Calu3 (cell line): ENCODE measurements around the gene SPCS3. TPM values are rescaled to one million over a fixed set of nuclear protein-coding genes. Genes with fewer than 3 reads are reported as not detected.

Experiments
- BruUV-seq: library from RNA; stranded (reverse); fragments of 400-500 nt; replicated peaks from 2 replicates; lab custom pipeline; 2021; lab: Mats Ljungman, UMichigan
- CTCF ChIA-PET: fragments of 300-600 bp; sonication (Branson Sonifier 250); formaldehyde crosslinking; loops from one replicate; lab custom pipeline; 2022; ENCODE audit warnings: antibody characterized with exemption; lab: Charles Lee
- DNase-seq: peaks from one replicate; pipeline ENCODE4 v3.0.0; 2022
- H3K27ac Mint-ChIP-seq: one replicate; pipeline ENCODE4 v1.8.0; 2022; ENCODE audit warnings: mixed read lengths; ENCODE audit not compliant: unreplicated experiment
- H3K27me3 Mint-ChIP-seq: one replicate; pipeline ENCODE4 v1.8.0; 2022; ENCODE audit warnings: mixed read lengths; ENCODE audit not compliant: unreplicated experiment
- H3K36me3 Mint-ChIP-seq: one replicate; pipeline ENCODE4 v1.8.0; 2022; ENCODE audit warnings: mild to moderate bottlenecking, moderate library complexity, mixed read lengths; ENCODE audit not compliant: insufficient read depth, unreplicated experiment
- H3K4me1 Mint-ChIP-seq: one replicate; pipeline ENCODE4 v1.8.0; 2022; ENCODE audit warnings: mild to moderate bottlenecking, low read depth, mixed read lengths; ENCODE audit not compliant: unreplicated experiment
- H3K4me3 Mint-ChIP-seq: one replicate; pipeline ENCODE4 v1.8.0; 2022; ENCODE audit warnings: mild to moderate bottlenecking, low read depth, moderate library complexity, mixed read lengths; ENCODE audit not compliant: unreplicated experiment
- H3K9me3 Mint-ChIP-seq: one replicate; pipeline ENCODE4 v1.8.0; 2022; ENCODE audit warnings: low read depth, mixed read lengths; ENCODE audit not compliant: unreplicated experiment
- CTCF ChIP-seq: fragments of 200-600 bp; IDR thresholded peaks from one replicate; pipeline ENCODE4 v1.8.0; 2022; ENCODE audit warnings: antibody characterized with exemption; ENCODE audit not compliant: unreplicated experiment
- intact Hi-C: fragments of 100-400 bp; cut with micrococcal nuclease; formaldehyde crosslinking; loops from one replicate; pipeline ENCODE4 v1.10.0; 2022; ENCODE audit not compliant: unreplicated experiment
- total RNA-seq: library from RNA; stranded (reverse); gene quantifications from 2 replicates; pipeline ENCODE4 v1.2.3, GENCODE V29; 2022

Gene SPCS3
- total RNA-seq, 1 experiment from 2014 or later, result 94.6 TPM

GRCh38 chr4:176286728-176287127 lies 33.0 kb upstream of the SPCS3 start:
- no peak overlapping the region for H3K27ac Mint-ChIP-seq
- H3K27me3 Mint-ChIP-seq, result no peaks in the 10 kb centered on the region
- no peak for TF ChIP-seq CTCF
- no peaks in the 10 kb centered on the region for H3K4me1 Mint-ChIP-seq
- CTCF ChIA-PET, result no interaction called here
- H3K36me3 Mint-ChIP-seq, result no peaks in the 10 kb centered on the region
- no TSS peak for BruUV-seq
- intact Hi-C loops, result no loop called here
- DNase-seq, result no peak
- H3K9me3 Mint-ChIP-seq, result no peaks in the 10 kb centered on the region
- no peak overlapping the region for H3K4me3 Mint-ChIP-seq

- intact Hi-C loops, result no loop called here
- no TSS peak for BruUV-seq
- H3K27me3 Mint-ChIP-seq, result no peaks in the 10 kb centered on the region
- no peak for DNase-seq
- H3K27ac Mint-ChIP-seq, result no peak overlapping the region
- H3K4me1 Mint-ChIP-seq, result no peaks in the 10 kb centered on the region
- no peaks in the 10 kb centered on the region for H3K9me3 Mint-ChIP-seq
- CTCF ChIA-PET, result no interaction called here
- H3K36me3 Mint-ChIP-seq, result no peaks in the 10 kb centered on the region
- no peak for TF ChIP-seq CTCF
- H3K4me3 Mint-ChIP-seq, result no peak overlapping the region
Measured at GRCh38 chr4:176287546-176287945, 32.2 kb upstream of the SPCS3 start.

DNA sequence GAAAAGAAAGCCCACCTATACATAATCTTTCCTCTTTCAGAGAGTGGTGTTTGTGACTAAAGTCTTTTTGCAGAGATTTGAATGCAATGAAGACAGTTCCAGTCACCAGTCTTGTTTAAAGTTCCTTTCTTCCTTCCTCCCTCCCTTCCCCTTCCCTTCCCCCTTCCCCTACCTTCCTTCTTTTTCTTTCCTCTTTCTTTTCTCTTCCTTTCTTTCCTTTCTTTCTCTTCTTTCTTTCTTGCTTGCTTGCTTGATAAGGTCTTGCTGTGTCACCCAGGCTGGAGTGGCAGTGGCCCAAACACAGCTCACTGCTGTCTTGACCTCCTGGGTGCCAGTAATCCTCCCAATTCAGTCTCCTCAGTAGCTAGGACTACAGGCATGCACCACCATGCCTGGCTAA lies 31.7 kb upstream of the SPCS3 start:
- Mint-ChIP-seq H3K9me3 (no peaks in the 10 kb centered on the region), H3K27me3 (no peaks in the 10 kb centered on the region), H3K4me3 (no peak overlapping the region), H3K27ac (no peak overlapping the region), H3K36me3 (no peaks in the 10 kb centered on the region), H3K4me1 (no peaks in the 10 kb centered on the region)
- no peak for DNase-seq
- CTCF ChIA-PET, result no interaction called here
- BruUV-seq, result no TSS peak
- no peak for TF ChIP-seq CTCF
- intact Hi-C loops, result no loop called here

DNA sequence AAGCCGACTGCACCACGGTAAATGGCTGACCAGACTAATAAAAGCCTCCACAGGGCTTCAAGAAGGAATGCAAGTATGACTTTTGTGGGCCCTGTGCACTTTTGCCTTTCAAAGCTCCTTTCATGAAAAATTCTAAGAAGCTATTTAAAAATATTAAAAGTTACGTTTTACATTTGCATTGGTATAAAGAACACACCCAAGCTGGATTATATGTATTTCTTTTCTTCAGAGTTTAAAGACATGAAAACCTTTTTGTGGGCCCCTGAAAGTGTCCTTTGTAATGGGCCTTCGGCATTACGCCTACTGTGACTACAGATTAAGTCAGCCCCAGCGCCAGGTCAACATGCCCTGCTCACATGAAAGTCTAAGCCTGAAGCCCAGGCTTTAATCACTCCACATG lies 30.2 kb upstream of the SPCS3 start:
- DNase-seq, result no peak
- no peak for TF ChIP-seq CTCF
- Mint-ChIP-seq H3K36me3 (no peaks in the 10 kb centered on the region), H3K4me1 (no peaks in the 10 kb centered on the region), H3K4me3 (no peak overlapping the region), H3K9me3 (no peaks in the 10 kb centered on the region), H3K27me3 (no peaks in the 10 kb centered on the region), H3K27ac (no peak overlapping the region)
- no TSS peak for BruUV-seq
- CTCF ChIA-PET, result no interaction called here
- intact Hi-C loops, result no loop called here
